Epithelial cell of prostate (primary cell): ENCODE results near the gene MMP23B.

Experiments used
- DNase-seq: peaks from one replicate; pipeline ENCODE4 v3.0.0-alpha.2; 2011; ENCODE audit warnings: low read depth, low spot score
- H3K27ac ChIP-seq: fragments of 450-650 bp; 2 replicates; pipeline ENCODE4 v1.5.1; 2017; ENCODE audit warnings: mild to moderate bottlenecking

Gene MMP23B

GRCh38 chr1:1618396-1619068, 13.4 kb upstream of the MMP23B start:
- DNase-seq: no peak
- H3K27ac ChIP-seq: no peak overlapping the region

- DNase-seq: no peak
Measured at GRCh38 chr1:1619917-1620361, 12.0 kb upstream of the MMP23B start.

GRCh38 chr1:1620433-1621139, 11.4 kb upstream of the MMP23B start:
- no peak overlapping the region for H3K27ac ChIP-seq
- no peak for DNase-seq

More at GRCh38 chr1:1619917-1620361, 12.0 kb upstream of the MMP23B start:
- no peak overlapping the region for H3K27ac ChIP-seq

GRCh38 chr1:1621173-1622009, 10.6 kb upstream of the MMP23B start:
- H3K27ac ChIP-seq: no peak overlapping the region
- no peak for DNase-seq

GRCh38 chr1:1622010-1622787, 9.8 kb upstream of the MMP23B start:
- DNase-seq: no peak
- H3K27ac ChIP-seq: no peak overlapping the region

GRCh38 chr1:1622788-1623094, 9.2 kb upstream of the MMP23B start:
- no peak overlapping the region for H3K27ac ChIP-seq
- DNase-seq: no peak

- no peak for DNase-seq
- no peak overlapping the region for H3K27ac ChIP-seq
Measured at GRCh38 chr1:1623181-1623630, 8.8 kb upstream of the MMP23B start.

GRCh38 chr1:1623631-1624442, 8.1 kb upstream of the MMP23B start:
- no peak for DNase-seq
- H3K27ac ChIP-seq: no peak overlapping the region

GRCh38 chr1:1624443-1625403, 7.2 kb upstream of the MMP23B start:
- DNase-seq: no peak
- H3K27ac ChIP-seq: no peak overlapping the region

GRCh38 chr1:1625404-1625775, 6.6 kb upstream of the MMP23B start:
- H3K27ac ChIP-seq: no peak overlapping the region
- no peak for DNase-seq

GRCh38 chr1:1625824-1626206, 6.2 kb upstream of the MMP23B start:
- DNase-seq: no peak
- no peak overlapping the region for H3K27ac ChIP-seq

GRCh38 chr1:1626207-1627141, 5.5 kb upstream of the MMP23B start:
- H3K27ac ChIP-seq: no peak overlapping the region
- no peak for DNase-seq

GRCh38 chr1:1627261-1627828, 4.6 kb upstream of the MMP23B start:
- no peak for DNase-seq
- H3K27ac ChIP-seq: no peak overlapping the region

GRCh38 chr1:1627829-1628753, 3.9 kb upstream of the MMP23B start:
- no peak for DNase-seq
- no peak overlapping the region for H3K27ac ChIP-seq

GRCh38 chr1:1628754-1629429, 3.1 kb upstream of the MMP23B start:
- DNase-seq: no peak

More at GRCh38 chr1:1628754-1629429, 3.1 kb upstream of the MMP23B start:
- no peak overlapping the region for H3K27ac ChIP-seq
